Measurements from ENCODE around the gene ABCC2.

DNA sequence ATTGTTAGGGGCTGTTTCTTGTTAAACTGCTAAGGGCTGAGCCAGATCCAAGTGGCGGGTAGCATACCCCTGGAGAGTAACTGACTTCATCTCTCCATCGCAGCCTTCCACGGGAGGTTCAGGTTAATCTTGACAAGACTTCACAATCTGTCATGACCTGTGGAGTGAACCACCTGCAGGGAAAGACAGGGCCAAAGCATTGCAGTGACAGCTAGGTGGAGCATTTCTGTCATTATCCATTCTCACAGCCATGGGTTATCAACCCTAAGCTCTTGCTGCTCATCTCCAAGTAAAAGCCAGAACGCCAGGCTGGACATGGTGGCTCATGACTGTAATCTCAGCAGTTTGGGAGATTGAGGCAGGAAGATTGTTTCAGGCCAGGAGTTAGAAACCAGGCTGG lies 17.2 kb downstream of the ABCC2 start:
- TF ChIP-seq, protein P1, sequence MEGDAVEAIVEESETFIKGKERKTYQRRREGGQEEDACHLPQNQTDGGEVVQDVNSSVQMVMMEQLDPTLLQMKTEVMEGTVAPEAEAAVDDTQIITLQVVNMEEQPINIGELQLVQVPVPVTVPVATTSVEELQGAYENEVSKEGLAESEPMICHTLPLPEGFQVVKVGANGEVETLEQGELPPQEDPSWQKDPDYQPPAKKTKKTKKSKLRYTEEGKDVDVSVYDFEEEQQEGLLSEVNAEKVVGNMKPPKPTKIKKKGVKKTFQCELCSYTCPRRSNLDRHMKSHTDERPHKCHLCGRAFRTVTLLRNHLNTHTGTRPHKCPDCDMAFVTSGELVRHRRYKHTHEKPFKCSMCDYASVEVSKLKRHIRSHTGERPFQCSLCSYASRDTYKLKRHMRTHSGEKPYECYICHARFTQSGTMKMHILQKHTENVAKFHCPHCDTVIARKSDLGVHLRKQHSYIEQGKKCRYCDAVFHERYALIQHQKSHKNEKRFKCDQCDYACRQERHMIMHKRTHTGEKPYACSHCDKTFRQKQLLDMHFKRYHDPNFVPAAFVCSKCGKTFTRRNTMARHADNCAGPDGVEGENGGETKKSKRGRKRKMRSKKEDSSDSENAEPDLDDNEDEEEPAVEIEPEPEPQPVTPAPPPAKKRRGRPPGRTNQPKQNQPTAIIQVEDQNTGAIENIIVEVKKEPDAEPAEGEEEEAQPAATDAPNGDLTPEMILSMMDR (IDR thresholded peaks at IDR 0.05), result no peak
- no peak for TF ChIP-seq EP300 (IDR thresholded peaks at IDR 0.05)
